HG02759 (cell line): ENCODE measurements around the gene INHA.

Source experiments
- ATAC-seq: cut with Tn5 transposase; IDR thresholded peaks from one replicate; pipeline ENCODE4 v1.9.1; 2021; ENCODE audit warnings: mild to moderate bottlenecking, moderate library complexity; ENCODE audit not compliant: unreplicated experiment

INHA gene

DNA sequence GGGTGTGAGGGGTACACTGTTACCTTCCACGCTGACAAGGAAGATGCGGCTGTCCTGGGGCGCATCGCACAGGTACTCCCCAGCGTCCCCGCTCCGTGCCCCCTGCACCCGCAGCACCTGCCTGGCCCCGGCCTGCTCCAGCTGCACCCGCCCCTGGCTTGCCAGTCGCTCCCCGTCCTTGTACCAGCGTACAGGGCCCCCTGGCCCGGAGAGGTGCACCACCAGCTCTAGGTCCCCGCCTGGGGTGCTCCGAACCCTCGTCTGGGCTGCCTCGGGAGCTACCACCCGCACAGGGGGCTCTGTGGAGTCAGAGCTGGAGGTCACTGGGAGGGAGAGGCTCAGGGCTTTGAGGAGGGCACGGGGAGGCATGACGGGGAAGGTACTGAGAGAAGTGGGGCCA, 14.8 kb upstream of the INHA start:
- ATAC-seq = no peak

DNA sequence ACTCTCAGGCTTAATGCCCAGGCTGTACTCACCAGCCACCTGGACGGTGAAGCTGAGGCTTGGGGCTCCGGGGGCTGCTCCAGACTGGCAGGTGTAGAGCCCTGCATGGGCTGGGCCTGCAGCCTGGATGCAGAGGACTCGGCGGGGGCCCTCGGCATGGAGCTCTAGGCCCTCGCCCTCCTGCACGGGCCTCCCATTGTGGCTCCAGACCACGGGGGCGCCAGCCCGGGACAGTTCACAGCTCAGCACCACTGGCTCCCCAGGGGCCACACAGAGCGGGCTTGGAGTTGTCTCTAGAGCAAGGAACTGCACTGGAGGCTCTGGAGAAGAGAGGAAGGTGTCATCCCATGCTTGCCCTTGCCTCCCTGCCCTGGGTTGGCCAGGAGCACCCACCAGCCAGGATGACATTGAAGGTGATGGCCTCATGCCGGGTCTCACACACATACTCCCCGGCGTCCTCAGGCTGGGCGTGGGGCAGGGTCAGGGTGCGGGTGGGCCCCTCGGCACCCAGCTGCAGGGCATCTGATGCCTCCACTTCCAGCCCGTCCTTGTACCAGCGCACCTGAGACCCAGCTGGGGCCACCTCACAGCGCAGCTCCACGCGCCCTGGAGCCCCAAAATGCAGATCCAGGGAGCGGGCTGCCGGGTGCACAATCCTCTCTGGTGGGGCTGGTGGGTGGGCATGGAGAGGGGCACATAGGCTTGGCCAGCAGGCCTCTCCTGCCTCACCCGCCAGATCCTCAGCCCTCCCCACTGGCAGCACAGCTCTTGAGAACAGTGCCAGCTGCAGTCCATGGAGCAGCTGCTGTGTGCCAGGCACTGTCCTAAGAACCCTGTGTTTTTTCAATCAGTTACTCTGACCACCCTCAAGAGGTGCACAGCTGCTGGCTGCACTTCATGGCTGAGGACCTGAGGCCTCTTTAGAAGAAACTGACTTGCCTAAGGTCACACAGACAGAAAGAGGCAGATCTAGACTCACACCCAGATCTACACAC, 14.0 kb upstream of the INHA start:
- ATAC-seq = no peak

DNA sequence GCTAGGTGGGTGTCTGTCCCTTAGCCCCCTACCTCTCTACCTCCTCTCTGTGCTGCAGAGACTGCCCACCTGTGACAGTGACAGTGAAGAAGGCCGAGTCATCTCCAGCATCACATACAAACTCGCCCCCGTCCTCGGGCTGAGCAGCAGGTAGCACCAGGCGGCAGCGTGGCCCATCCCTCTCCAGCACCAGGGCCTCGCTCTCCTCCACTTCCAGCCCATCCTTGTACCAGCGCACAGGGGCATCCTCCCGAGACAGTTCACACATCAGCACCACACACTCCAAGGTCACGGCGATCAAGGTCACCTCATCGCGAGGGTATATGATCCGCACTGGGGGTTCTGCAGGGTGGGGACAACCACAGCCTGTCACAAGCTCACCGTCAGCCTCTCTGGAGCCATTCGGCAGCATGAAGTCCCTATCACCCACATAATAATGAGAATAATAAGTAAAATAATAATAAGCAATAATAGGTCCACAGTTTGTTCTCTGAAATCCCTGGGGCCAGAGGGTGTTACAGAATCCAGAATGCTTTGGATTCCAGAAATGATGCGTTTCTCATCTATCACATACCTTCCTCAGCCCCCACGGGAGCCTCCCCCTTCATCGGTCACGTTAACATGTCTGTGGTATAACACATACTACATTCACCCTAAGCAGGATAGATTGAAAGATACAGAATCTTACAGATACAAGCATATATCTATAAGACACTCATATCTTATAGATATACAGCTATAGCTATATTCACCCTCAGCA, 12.8 kb upstream of the INHA start:
- no peak for ATAC-seq

DNA sequence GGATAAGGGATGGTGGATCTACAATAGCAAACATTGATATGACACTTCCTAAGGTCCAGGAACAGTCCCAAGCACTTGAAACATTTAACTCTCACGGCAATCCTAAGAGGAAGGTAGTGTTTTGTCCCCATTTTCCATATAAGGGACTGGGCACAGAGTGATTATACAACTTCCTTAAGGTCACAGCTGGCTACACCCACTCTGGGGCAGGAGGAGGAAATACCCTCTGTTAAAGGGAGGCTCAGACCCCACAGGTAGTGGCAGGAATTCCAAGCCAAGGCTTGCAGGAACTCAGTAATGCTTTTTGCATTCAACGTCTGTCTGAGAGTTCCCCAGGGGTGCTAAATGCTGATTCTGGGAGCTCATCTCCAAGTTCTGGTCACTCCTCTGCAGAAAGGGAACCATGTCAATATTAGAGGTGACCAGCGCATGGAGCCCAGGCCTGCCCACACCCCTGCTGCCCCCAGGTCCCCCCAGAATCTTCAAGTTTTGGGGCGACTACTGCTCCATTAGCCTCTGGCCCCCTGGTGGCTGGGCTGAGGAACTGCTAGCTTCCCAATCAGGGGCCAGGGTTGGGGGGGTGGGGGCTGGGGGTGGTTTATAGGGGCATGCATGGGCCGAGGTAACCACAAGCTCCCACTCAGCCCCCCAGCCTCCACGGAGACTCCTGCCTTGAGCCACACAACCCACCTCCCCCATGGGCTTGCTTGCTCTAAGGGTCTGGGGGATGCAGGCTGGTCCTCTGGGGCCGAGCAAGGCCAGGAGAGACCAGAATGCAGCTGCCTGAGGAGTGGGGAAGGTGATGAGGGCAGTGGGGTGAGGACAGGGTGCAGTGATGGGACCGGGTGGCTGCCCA, 11.8 kb upstream of the INHA start:
- no peak for ATAC-seq

DNA sequence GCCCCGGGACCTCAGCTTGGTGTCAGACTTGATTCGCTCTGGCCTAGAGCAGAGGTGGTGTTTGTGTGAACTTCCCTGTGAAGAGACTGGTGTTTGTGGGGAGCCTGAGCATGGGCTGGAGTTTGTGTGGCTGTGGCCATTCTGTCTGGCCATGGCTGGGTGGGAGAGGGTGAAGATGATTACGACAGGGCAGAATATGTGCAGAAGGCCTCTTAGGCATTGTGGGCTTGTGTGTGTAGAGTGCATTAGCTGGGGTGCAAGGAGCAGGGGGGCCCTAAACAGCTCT, 11.3 kb upstream of the INHA start:
- no peak for ATAC-seq

DNA sequence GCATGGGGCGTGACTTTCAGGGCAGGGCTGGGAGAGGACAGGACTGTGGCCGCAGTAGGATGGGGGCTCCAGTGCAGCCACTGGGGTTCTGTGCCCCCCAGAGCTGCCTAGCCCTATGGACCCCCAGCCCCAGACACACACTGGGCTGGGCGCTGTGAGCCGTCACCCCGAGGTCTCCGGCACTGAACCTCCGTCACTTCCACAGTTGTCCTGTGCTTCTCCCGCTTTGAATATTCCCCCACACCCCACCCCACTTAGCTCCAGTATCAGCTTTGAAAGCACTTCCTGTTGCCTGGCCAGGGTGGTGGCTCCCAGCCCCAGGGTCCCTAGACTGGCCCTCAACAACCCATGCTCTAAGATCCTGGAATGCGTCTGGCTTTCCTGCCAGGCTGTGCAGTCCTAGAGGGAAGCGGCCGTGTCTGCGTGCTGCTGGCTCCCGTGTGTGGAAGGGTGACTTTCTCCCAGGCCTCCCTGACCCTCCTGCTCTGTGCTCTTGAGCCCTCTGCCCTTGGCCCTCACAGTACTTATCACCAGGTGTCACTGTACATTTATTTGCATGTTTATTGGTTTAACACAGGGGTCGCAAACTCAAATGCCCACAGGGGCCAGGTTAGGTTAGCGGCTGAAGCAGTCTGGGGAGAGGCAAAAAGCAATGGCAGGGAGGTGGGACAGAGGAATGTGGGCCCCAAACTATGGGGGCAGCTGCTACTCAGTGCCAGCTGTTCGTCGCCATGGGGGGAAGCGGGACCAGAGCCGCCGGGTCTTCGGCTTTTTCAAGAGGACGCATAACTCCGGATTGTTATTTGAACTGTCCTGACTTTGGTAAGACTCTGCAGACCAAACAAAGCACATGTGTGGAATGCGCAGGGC, 10.7 kb upstream of the INHA start:
- no peak for ATAC-seq

DNA sequence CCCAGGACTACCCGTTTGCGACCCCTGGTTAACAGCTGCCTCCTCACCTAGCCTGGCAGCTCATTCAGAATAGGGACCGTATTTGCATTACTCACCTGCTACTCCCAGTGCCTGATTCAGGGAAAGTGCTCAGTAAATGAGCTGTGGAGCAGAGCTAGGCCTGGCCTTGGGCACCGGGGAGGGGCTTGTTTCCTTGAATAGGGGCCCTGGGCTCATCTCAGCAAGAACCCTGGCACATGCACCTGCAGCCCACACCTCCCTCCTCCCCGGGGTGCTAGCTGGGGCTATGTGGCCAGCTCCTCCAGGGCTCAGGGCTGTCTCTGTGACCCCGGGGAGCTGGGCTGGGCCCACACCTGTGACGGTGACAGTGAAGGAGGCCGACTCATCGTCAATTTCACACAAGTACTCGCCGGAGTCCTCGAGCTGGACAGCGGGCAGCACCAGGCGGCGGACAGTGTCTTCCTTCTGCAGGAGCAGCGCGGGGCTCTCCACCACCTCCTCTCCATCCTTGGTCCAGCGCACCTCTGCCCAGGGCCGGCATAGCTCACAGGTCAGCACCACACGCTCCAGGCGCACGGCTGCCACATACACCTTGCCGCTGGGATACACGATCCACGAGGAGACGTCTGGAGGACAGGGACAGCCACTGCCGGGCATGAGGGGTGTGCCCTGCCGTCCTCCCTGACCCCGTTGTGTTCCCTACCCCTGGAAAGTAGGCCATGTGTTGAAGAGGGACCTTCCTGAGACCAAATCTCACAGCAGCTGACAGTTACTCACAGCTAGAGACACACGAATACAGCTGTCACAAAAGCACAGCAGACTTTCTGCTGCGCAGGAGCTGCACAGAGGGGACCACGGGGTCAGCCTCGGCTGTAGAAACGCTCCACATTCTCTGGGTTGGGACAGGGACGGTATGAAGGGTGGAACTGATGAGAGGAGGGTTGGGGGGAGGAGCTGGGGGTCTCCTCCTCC, 9.8 kb upstream of the INHA start:
- no peak for ATAC-seq

DNA sequence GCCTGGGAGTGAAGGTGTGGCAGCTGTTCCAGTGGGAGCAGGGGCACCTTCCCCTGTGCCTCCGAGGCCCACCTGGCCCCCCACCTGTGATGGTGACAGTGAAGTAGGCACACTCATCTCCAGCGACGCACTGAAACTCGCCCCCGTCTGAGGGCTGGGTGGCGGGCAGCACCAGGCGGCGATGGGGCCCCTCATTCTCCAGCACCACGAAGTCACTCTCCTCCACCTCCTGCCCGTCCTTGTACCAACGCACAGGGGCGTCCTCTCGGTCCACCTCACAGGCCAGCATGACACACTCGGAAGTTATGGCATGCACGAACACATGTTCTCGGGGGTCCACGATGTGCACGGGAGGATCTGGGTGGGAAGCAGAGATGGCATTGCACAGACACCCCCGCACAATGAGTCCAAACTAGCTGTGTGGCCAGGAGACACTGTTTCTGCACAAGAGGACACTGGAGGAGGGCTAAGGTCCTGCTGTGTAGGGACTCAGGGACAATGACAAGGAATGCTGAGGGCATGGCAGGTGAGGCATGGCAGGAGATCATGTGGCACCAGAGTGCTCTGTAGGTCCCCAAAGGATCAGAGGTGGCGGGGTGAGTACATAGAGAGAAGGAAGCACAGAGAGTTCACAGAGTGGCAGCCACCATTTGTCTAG, 8.7 kb upstream of the INHA start:
- ATAC-seq = no peak

DNA sequence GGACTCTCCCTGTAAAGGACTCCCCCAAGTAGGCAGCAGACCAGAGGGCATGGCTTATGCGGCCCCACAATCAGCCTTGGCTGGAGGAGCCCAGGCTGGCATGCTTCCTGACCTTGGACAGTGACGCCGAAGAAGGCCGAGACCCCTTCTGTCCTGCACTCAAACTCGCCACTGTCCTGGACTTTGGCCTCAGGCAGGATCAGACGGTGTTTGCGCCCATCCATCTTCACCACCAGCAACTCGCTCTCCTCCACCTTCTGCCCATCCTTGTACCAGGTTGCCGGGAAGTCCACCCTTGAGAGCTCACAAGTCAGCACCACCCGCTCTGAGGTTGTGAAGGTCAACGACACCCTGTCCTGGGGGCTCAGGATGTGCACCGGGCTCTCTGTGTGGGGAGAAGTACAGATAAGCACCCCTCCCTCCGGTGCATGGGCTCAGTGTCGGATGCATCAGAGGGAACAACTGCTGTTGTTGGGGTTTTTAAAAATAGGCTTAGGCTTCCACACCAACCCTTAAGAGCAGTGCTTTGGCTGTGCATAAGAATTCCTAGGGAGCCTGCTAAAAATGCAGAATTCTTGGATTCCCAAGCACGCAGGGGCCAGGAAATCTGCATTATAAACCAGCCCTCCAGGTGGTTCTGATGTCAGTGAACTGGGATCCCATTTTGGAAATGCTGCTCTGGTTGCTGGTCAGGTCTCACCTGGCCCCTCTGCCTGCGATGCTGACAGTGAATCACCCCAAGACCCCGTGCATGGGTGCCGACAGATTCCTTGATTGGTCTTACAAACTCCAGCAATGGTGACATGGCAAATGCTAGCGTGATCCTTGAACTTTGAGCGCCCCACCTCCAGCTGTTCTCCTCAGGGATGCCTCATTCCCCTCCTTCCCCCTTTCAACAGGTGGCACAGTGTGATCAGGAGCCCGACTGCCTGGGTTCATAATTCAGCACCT, 6.7 kb upstream of the INHA start:
- no peak for ATAC-seq

DNA sequence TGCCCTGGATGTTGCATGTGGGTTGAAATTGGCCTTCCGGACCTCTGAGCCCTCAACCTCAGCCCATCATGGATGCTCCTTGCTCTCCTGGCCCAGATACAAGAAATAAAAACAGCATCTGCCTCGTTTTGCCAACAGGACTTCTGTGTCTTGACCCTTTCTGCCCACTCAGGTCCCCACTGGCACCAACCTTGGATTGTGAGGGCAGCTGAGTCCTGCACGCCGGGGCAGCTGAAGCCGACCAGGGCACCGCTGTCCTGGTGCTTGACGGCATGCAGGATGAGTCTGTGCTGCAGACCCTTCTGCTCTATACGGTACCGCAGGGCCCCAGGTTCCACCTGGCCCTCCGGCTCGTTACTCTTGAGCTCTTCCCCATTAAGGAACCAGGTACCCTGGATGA, 5.5 kb upstream of the INHA start:
- no peak for ATAC-seq

DNA sequence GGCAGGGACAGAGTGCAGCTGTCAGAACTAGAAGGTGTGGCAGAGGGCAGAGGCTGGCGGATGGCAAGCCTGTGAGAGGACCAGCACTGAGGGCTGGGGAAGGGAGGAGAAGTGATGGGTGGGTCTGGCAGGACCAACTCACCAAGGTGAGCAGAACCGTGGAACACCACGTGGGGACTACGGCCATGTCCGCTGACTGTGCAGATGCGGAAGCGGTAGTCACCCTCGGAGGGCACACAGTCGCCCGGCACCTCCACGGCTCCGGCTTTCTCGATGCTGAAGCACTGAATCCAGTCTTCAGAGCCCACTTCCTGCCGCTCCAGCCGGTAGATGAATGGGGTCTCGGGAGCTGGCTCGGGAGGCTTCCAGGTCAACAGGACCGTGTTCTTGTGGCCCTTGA, 5.0 kb upstream of the INHA start:
- ATAC-seq = no peak

DNA sequence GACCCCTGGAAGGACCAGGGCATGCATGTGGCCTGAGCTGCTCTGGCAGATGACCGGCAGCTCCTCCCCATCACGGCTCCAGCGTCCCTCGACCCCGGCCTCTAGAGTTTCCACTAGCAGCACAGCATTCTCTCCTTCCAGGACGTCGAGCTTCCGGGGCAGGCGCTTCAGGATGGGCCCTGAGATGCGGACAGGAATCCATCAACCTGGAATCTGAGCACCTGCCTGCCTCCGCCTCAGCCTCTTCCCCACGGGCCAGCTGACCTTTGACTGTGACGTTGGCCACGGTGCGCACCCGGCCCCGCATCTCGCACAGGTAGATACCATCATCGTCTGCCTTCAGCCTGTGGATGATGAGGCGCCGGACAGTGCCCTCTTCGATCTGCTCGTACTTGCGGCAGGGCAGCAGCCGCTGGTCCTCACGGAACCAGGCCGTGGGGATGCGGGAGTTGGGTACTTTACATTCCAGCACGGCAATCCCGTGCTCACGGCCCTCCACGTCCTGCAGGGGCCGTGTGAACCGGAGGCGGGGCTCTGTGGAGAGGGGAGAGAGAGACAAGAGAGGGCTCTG, 4.2 kb upstream of the INHA start:
- no peak for ATAC-seq

DNA sequence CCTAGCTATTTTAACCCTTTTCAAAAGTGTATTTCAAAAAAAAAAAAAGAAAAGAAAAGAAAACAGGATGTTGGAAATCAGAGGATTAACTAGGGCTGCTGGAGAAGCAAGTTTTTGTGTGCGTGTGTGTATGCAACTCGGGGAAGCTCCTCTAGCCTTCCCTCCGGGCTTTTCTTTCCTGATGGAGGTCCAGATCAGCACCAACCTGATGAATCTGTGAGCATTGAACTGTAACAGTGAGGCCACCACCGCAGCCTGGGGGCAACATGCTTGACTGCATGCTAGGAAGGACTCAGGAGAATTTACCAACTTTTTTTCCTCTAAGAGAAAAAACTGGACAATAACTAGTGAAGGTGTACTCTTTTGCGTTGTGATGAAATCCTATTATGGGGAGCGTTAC, 3.1 kb upstream of the INHA start:
- ATAC-seq = no peak

DNA sequence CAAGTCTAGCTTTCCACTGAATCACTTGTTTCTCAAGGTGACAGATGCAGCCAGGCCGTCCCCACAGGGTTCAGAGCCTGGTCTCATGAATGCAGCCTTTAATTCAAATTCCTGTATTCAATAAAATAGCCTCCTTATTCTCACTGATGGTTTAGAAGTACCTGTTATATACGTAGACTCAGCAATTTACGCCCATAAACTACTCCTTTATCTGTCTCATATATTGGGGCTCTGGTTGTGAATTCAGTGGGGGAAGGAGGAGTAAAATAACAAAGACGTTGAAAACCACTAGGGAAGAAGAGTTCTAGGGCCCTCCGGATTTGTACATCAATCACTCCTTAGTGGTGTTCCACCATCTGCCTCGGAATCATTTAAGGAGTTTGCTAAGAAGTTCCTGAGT, 2.5 kb upstream of the INHA start:
- no peak for ATAC-seq

DNA sequence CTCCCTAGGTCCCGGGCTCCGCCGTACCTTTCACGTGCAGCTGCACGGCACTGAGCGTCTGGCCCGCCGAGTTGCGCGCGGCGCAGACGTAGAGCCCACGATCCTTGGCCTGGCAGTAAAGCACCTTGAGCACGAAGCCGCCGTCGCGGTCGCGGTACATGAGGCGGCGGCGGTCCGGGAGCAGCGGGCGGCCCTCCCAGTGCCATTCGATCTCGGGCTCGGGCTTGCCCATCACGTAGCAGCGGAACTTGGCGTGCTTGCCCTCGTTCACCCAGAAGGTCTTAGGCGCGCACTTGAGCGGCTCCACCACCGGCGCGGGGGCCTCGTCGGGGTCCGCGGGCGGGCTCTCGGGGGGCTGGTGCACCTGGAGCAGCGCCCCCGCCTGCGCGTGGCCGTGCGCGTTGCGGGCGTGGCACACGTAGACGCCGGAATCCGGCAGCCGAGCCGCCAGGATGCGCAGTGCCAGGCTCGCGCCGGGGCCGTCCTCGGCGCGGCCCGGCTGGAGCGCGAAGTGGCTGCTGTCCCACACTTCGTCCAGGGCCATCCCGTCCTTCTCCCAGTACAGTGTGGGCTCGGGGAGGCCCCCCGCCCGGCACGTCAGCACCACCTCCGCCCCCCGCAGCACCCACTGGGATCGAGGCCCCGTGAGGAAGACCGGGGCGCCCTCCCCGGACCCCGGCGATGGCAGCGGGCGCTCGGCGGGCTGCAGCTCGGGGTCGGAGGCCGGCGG, 1.8 kb upstream of the INHA start:
- no peak for ATAC-seq

DNA sequence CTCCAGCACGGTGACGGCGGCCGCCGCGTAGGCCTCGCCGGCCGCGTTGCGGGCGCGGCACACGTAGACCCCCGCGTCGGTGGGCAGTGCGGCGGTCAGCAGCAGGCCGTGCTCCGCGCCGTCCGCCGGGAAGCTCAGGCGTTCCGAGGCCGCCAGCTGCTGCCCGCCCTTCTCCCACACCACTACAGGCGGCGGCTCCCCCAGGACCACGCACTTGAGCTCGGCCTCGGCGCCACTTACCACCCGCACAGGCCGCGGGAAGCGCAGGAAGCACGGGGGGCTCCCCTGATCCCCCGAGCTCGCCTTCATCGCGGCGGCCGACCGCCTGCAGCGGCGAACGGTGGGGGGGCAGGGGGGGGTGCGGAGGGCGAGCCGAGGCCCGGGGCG, 1.2 kb upstream of the INHA start:
- no peak for ATAC-seq
